ENCODE results near the gene PIK3R5.

- no peak for TF ChIP-seq EP300 (IDR thresholded peaks at IDR 0.05; ENCODE audit: borderline replicate concordance)
- no peak for TF ChIP-seq TAF1 (IDR thresholded peaks at IDR 0.05; ENCODE audit: low read depth)
- TF ChIP-seq, protein P1, sequence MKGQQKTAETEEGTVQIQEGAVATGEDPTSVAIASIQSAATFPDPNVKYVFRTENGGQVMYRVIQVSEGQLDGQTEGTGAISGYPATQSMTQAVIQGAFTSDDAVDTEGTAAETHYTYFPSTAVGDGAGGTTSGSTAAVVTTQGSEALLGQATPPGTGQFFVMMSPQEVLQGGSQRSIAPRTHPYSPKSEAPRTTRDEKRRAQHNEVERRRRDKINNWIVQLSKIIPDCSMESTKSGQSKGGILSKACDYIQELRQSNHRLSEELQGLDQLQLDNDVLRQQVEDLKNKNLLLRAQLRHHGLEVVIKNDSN (IDR thresholded peaks at IDR 0.05) = no peak
- no peak for TF ChIP-seq ZBTB7A (IDR thresholded peaks at IDR 0.05; ENCODE audit: low read depth)
- no peak for TF ChIP-seq YY1 (IDR thresholded peaks at IDR 0.05; ENCODE audit: low read depth)
- TF ChIP-seq, protein P2, sequence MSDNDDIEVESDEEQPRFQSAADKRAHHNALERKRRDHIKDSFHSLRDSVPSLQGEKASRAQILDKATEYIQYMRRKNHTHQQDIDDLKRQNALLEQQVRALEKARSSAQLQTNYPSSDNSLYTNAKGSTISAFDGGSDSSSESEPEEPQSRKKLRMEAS (IDR thresholded peaks at IDR 0.05) = no peak
- no peak for TF ChIP-seq CEBPB (IDR thresholded peaks at IDR 0.05)
- TF ChIP-seq TCF12 (IDR thresholded peaks at IDR 0.05; ENCODE audit: low read depth) = no peak
- no peak for TF ChIP-seq EGR1 (IDR thresholded peaks at IDR 0.05)
- TF ChIP-seq REST (IDR thresholded peaks at IDR 0.05; ENCODE audit: low read depth) = no peak
Measured at GRCh38 chr17:8884336-8884990, 81.0 kb downstream of the PIK3R5 start.

Data from Ishikawa (cell line).